ENCODE results near the gene SEC14L6. TPM values are rescaled to one million over a fixed set of nuclear protein-coding genes. Genes with fewer than 3 reads are reported as not detected.
"Not testable (repeated sequence)": the region's sequence is repeated elsewhere in the genome, so short reads cannot be mapped to it uniquely, and the experiment has no call there.

SEC14L6 gene
- total RNA-seq, 1 donor from 2014 or later = 3.3 TPM

DNA sequence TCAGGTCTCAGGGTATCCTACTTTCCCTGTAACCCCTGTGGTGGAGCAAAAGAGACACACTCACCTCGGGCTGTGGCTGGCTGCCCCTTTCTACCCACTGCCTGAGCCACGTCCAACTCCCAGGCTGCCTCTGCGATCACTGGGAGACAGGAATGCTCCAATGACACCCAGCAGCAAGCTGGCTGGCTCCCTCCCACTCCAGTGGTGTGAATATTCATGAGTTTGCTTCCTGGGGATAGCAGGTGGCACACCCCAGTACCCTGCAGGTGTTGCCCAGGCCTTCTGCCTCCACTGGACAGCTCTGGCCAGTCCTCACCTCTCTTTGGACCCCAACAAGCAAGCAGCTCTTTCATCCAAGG, 18.2 kb upstream of the SEC14L6 start:
- no peak overlapping the region for H3K4me3 Mint-ChIP-seq
- TF ChIP-seq, protein P1, sequence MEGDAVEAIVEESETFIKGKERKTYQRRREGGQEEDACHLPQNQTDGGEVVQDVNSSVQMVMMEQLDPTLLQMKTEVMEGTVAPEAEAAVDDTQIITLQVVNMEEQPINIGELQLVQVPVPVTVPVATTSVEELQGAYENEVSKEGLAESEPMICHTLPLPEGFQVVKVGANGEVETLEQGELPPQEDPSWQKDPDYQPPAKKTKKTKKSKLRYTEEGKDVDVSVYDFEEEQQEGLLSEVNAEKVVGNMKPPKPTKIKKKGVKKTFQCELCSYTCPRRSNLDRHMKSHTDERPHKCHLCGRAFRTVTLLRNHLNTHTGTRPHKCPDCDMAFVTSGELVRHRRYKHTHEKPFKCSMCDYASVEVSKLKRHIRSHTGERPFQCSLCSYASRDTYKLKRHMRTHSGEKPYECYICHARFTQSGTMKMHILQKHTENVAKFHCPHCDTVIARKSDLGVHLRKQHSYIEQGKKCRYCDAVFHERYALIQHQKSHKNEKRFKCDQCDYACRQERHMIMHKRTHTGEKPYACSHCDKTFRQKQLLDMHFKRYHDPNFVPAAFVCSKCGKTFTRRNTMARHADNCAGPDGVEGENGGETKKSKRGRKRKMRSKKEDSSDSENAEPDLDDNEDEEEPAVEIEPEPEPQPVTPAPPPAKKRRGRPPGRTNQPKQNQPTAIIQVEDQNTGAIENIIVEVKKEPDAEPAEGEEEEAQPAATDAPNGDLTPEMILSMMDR (conservative IDR thresholded peaks at IDR 0.05) = no peak
- H3K9me3 Mint-ChIP-seq = no peaks in the 10 kb centered on the region
- H3K27me3 Mint-ChIP-seq (ENCODE audit: low read depth) = peaks cover 4% of the 10 kb centered on the region
- no peak overlapping the region for H3K27ac Mint-ChIP-seq (ENCODE audit: unreplicated experiment)
- no peak for DNase-seq (ENCODE audit: low read depth, low spot score)
- no peaks in the 10 kb centered on the region for H3K36me3 Mint-ChIP-seq (ENCODE audit: low read depth)
- peaks cover 9% of the 10 kb centered on the region for H3K4me1 Mint-ChIP-seq

GRCh38 chr22:30564045-30564760, 17.7 kb upstream of the SEC14L6 start:
- Mint-ChIP-seq H3K4me3 (no peak overlapping the region), H3K9me3 (no peaks in the 10 kb centered on the region), H3K36me3 (ENCODE audit: low read depth) (no peaks in the 10 kb centered on the region), H3K27ac (ENCODE audit: unreplicated experiment) (no peak overlapping the region), H3K4me1 (peaks cover 11% of the 10 kb centered on the region), H3K27me3 (ENCODE audit: low read depth) (peaks cover 2% of the 10 kb centered on the region)
- TF ChIP-seq, protein P1 (conservative IDR thresholded peaks at IDR 0.05) = no peak
- DNase-seq (ENCODE audit: low read depth, low spot score) = no peak

DNA sequence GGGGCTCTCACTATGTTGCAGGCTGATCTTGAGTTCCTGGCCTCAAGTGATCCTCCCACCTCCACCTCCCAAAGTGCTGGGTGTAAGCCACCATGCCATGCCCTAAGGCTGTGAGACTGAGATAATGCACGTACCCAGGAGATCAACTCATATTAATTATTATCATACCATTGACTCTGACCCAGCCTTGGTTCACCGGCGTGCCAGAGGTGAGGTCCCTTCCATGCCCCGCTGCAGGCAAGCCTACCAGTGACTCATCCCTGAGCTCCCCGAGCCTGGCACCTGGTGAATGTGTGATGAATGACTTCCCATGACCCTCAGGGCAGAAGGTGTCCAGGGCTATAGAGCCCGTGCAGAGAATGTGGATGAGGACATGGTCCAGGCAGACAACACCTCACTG, 15.8 kb upstream of the SEC14L6 start:
- peaks cover 5% of the 10 kb centered on the region for H3K4me1 Mint-ChIP-seq
- H3K9me3 Mint-ChIP-seq = no peaks in the 10 kb centered on the region
- no peaks in the 10 kb centered on the region for H3K36me3 Mint-ChIP-seq (ENCODE audit: low read depth)
- no peak overlapping the region for H3K4me3 Mint-ChIP-seq
- no peaks in the 10 kb centered on the region for H3K27me3 Mint-ChIP-seq (ENCODE audit: low read depth)
- no peak for DNase-seq (ENCODE audit: low read depth, low spot score)
- H3K27ac Mint-ChIP-seq (ENCODE audit: unreplicated experiment) = no peak overlapping the region
- TF ChIP-seq, protein P1 (conservative IDR thresholded peaks at IDR 0.05) = no peak

DNA sequence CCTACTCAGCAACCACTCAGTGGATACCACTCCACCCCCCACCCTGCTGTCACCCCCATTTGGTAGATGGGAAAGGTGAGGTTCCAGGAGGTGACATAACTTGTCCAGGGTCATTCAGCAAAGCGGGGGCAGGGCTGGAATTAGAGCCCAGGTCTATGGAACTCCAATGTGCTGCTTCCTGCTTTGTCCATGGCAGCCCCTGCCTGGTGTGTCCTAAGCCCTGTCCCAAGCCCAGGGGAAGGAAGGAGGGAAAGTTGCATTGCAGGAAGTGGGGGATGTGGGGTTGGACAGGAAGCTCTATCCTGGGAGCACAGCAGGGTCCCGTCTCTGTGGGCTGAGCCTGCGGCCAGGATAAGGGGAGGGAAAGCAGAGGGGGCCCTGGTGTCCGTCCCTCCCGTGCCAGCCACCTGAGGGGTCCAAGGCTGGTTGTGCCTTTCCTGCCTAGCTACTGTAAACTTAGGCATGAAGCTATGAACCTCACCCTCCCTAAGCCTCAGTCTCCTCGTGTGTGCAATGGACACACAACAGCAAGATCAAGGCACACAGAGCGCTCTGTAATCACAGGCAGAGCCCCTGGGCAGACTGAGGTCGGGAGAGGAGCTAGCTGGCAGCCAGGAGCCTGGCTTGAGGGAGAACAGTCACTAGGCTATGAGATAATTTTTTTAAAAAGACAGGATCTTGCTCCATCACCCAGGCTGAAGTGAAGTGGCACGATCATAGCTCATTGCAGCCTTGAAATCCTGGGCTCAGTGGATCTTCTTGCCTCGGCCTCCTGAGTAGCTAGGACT, 15.1 kb upstream of the SEC14L6 start:
- TF ChIP-seq, protein P1 (conservative IDR thresholded peaks at IDR 0.05) = no peak
- H3K4me3 Mint-ChIP-seq = no peak overlapping the region

GRCh38 chr22:30560643-30561202, 14.2 kb upstream of the SEC14L6 start:
- DNase-seq (ENCODE audit: low read depth, low spot score); H3K9me3 Mint-ChIP-seq; H3K4me1 Mint-ChIP-seq; H3K27me3 Mint-ChIP-seq (ENCODE audit: low read depth); H3K4me3 Mint-ChIP-seq; H3K36me3 Mint-ChIP-seq (ENCODE audit: low read depth): not testable (repeated sequence)
- H3K27ac Mint-ChIP-seq (ENCODE audit: unreplicated experiment) = peak overlapping the region; percentile 67

More for the DNA sequence above, 15.1 kb upstream of the SEC14L6 start:
- H3K9me3 Mint-ChIP-seq = no peaks in the 10 kb centered on the region
- no peak overlapping the region for H3K27ac Mint-ChIP-seq (ENCODE audit: unreplicated experiment)
- no peaks in the 10 kb centered on the region for H3K27me3 Mint-ChIP-seq (ENCODE audit: low read depth)
- peaks cover 5% of the 10 kb centered on the region for H3K4me1 Mint-ChIP-seq
- no peaks in the 10 kb centered on the region for H3K36me3 Mint-ChIP-seq (ENCODE audit: low read depth)
- DNase-seq (ENCODE audit: low read depth, low spot score) = no peak

DNA sequence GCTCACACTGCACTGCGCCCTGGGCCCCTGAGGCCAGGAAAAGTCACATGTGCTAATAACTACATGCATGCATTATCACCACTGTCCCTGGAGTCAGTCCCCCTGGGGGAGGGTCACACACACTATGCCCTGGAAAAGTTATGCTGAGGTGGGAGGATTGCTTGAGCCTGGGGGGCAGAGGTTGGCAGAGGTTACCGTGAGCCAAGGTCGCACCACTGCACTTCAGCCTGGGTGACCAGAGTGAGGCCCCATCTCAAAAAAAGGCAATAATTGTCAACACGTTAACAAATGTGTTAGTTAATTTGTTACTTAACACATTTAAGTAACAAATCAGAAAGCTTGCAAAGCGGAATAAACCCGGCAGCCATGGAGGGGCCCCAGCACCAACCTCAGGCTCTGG, 13.3 kb upstream of the SEC14L6 start:
- Mint-ChIP-seq H3K4me1 (peaks cover 5% of the 10 kb centered on the region), H3K36me3 (ENCODE audit: low read depth) (no peaks in the 10 kb centered on the region), H3K27me3 (ENCODE audit: low read depth) (no peaks in the 10 kb centered on the region)

More for the DNA sequence above, 13.3 kb upstream of the SEC14L6 start:
- no peaks in the 10 kb centered on the region for H3K9me3 Mint-ChIP-seq
- H3K27ac Mint-ChIP-seq (ENCODE audit: unreplicated experiment) = peak overlapping the region; percentile 93
- H3K4me3 Mint-ChIP-seq = no peak overlapping the region
- DNase-seq (ENCODE audit: low read depth, low spot score) = no peak
- TF ChIP-seq, protein P1 (conservative IDR thresholded peaks at IDR 0.05) = no peak

Measured in neural crest cell (in vitro differentiated cells).